ENCODE data around the gene EDN1.

The EDN1 gene

GRCh38 chr6:12270551-12271230, 19.5 kb upstream of the EDN1 start:
- no peak for DNase-seq (ENCODE audit: low read depth)

GRCh38 chr6:12271594-12271993, 18.6 kb upstream of the EDN1 start:
- DNase-seq (ENCODE audit: low read depth), result no peak

DNA sequence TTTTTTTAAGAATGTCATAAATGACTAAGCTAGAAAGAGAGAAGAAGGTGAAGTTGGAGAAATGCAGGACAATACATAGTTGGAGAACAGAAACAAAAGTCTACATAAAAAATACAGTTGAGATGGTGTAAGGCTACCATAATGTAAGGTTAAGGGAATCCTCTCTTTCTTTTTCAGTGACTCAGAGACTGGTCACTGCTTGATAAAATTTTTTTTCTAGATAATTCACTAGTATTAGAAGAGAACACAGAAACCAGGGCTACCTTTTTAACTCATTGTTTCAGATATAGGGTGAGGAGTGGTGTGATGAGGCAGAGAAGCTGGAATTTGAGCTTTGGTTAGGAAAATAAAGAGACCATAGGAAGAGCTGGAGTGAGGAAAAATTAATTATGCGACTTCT, 18.2 kb upstream of the EDN1 start:
- no peak for DNase-seq (ENCODE audit: low read depth)

- DNase-seq (ENCODE audit: low read depth), result no peak
These were observed 15.1 kb upstream of the EDN1 start for GRCh38 chr6:12275107-12275506.

- DNase-seq (ENCODE audit: low read depth), result no peak
These were observed 13.2 kb upstream of the EDN1 start for GRCh38 chr6:12276930-12277315.

GRCh38 chr6:12277386-12277785, 12.8 kb upstream of the EDN1 start:
- DNase-seq (ENCODE audit: low read depth), result no peak

- no peak for DNase-seq (ENCODE audit: low read depth)
These were observed 11.2 kb upstream of the EDN1 start for GRCh38 chr6:12278915-12279314.

DNA sequence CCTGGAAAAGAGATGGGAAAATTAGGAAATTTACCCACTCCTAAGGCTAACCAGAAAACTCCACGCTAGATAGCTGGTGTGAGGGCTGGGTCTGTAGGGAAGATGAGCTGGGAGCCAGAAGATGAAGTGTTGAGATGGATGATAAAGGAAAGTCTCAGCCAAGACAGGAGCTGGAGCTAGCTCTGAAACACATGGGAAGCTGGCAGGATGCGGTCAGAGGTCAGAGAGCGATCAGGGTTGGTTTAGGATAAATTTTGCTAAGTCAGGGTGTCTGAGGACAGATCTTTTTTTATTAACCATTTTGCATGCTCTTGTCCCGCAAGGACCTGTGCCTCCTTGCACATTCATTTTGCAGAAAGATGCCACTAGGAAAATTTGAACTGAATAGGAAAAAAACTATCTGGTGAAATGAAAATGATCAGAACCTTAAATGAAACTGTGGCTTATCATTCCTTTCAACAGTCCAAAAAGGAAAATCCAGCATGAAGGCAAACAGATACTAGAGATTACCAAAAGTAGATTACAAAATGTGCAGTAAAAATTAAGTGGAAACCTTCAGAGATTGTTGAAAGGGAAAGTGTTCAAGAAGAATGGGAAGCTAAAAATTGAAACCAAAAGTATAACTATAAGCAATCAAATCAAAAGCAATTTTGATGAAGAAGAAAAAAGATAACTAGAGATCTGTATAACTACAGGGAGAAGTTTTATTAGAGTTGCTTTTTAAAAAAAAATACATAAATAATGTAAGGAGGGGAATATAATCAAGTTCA, 10.7 kb upstream of the EDN1 start:
- no peak for DNase-seq (ENCODE audit: low read depth)

DNA sequence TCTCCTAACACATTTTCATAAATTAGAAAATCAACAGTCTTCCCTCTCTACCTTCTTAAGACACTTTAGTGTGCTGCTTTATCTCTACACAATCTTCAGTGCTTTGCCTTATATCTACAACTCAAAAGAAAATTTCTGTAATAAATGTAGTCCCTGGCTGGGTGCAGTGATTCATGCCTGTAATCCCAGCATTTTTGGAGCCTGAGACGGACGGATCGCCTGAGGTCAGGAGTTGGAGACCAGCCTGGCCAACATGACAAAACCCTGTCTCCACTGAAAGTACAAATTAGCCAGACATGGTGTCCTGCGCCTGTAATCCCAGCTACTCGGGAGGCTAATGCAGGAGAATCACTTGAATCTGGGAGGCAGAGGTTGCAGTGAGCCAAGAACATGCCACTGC, 9.7 kb upstream of the EDN1 start:
- no peak for DNase-seq (ENCODE audit: low read depth)

DNA sequence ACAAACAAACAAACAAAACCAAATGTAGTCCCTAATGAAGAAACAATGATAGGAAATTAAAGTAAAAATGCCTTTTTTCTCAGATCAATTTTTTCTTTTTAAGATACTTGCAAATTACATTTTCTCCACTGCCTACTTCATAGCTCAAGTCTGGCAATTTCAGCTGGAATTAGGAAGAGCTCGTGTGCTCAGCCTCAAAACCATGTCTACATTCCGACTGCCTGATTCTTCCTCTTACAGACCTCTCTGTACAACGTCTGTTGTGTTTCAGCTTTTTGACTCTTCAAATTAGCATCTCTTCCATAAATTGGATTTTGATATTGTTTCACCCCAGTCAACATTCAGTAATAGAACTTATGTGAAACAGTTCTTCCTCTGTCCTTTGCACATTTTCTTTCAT, 9.3 kb upstream of the EDN1 start:
- no peak for DNase-seq (ENCODE audit: low read depth)

- DNase-seq (ENCODE audit: low read depth), result no peak
These were observed 6.3 kb upstream of the EDN1 start for GRCh38 chr6:12283904-12284303.

DNA sequence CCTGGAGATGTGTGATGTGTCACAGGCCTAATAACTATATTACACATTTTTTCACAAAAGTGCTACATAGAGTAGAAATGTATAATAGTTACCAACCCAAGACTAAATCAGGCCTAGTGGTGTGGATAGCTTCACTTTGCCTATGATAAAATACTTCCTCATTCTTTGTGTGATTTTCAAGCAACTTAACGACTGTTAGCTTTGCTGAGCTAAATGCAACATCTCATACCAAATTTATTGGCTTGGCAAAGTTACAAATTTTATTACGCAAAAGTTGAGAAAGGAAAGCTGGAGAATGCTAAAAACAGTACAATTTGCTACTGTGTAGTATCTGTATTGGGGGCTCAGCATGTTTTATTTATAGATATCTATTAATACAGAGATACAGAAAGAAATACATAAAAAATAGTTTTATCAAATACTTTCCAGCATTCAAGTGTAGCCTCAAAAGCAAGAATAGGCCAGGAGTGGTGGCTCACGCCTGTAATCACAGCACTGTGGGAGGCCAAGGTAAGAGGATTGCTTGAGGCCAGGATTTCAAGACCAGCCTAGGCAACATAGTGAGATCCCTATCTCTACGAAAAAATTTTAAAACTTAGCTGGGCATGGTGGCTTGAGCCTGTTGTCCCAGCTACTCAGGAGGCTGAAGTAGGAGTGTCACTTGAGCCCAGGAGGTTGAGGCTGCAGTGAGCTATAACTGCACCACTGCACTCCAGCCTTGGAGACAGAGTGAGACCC, 3.6 kb upstream of the EDN1 start:
- no peak for DNase-seq (ENCODE audit: low read depth)

DNA sequence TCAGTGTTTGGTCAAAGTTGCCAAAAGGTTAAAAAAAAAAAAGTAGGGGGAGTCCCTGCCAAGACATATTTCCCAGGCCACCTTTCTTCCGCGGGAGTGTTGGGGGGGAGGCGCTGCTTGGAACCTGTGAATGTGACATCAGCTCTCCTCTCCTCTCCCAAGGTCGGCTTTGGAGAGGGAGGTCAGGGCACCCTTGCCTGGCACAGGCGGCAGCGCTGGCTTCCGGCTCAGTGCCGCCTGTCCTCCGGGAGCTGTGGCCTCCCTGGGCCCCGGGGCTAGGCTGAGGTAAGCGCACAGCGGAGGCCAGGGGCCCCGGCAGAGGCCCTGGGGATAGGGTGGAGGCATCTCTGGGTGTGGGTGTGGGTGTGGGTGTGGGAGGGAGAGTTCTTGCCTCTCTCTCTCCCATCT, 1.9 kb upstream of the EDN1 start:
- no peak for DNase-seq (ENCODE audit: low read depth)

GRCh38 chr6:12288914-12289313, 1.2 kb upstream of the EDN1 start:
- no peak for DNase-seq (ENCODE audit: low read depth)

DNA sequence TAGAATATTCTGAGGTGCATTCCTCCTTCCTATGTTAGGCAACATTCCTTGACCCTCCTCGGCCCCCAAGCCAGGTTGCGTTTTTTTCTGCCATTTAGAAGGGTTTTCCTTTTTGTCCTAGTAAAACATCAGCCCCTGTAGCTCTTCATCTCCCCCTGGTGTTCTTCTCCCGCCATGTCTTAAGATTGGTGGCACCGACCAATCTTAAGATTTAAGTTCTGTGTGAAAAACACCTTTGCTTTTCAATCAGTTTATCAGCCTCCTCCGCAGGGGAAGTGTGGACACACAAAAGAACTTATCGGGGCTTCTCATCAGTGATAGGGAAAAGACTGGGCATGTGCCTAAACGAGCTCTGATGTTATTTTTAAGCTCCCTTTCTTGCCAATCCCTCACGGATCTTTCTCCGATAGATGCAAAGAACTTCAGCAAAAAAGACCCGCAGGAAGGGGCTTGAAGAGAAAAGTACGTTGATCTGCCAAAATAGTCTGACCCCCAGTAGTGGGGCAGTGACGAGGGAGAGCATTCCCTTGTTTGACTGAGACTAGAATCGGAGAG, 719 bp upstream of the EDN1 start:
- DNase-seq (ENCODE audit: low read depth), result no peak

DNA sequence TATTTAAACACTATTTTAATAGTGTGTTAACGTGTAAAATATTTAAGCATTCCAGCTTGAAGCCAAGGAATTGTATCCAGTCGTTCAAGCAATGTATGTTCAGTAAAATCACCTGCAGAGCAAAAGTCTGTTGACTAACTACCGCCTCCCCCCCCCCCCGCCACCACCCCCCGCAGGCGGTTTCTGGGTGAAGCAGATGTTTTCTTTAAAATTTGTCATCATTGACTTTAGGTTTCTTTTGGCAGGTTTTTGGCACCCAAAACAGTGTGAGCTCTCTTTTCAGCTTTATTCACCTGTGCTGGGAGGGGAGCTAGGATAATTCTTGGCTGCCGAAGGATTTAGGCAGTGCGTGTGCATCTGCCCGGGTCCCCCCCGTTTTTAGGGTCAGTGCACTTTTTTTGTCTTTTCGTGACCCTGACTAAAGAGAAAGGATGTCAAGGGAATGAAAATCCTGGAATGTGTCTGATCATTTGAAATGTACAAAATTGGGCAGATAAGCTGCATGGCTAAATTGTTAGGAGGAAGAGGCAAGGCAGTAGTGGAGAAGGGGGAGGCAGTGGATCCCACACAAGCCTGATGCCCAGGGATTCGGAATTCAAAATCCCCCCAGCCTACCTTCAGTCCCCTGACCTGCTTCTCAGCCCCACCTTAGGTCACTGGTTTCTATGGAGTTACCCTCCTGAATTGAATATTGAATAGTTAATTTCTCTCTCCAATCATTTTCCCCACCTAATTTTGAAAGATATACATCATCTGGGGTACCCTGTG, 1.1 kb downstream of the EDN1 start:
- DNase-seq (ENCODE audit: low read depth), result no peak

GRCh38 chr6:12291839-12292604, 1.9 kb downstream of the EDN1 start:
- no peak for DNase-seq (ENCODE audit: low read depth)

- no peak for DNase-seq (ENCODE audit: low read depth)
These were observed 3.2 kb downstream of the EDN1 start for GRCh38 chr6:12293235-12293930.

GRCh38 chr6:12293931-12294807, 4.0 kb downstream of the EDN1 start:
- DNase-seq (ENCODE audit: low read depth), result no peak

Measured in non-pigmented ciliary epithelial cell (primary cell).